WERI-Rb-1 (cell line): ENCODE measurements around the gene MATN3.

Experiments used
- DNase-seq: peaks from one replicate; pipeline ENCODE4 v3.0.0-alpha.2; 2020
- H3K27ac ChIP-seq: fragments of 250-450 bp; sonication (Bioruptor Pico); 2 replicates; pipeline ENCODE4 v1.5.1; 2020; ENCODE audit warnings: mild to moderate bottlenecking, moderate library complexity
- H3K27me3 ChIP-seq: fragments of 250-450 bp; sonication (Bioruptor Pico); 2 replicates; pipeline ENCODE4 v1.5.1; 2021; ENCODE audit warnings: mild to moderate bottlenecking, low read depth, moderate library complexity; ENCODE audit not compliant: insufficient read depth, severe bottlenecking
- H3K36me3 ChIP-seq: fragments of 250-450 bp; sonication (Bioruptor Pico); 2 replicates; pipeline ENCODE4 v1.5.1; 2020; ENCODE audit warnings: mild to moderate bottlenecking, moderate library complexity
- H3K4me3 ChIP-seq: 2 replicates; pipeline ENCODE4 v1.5.1; 2011; ENCODE audit warnings: low read depth, mild to moderate bottlenecking, control low read depth, low read length
- H3K9me3 ChIP-seq: fragments of 250-450 bp; sonication (Bioruptor Pico); 2 replicates; pipeline ENCODE4 v1.5.1; 2021; ENCODE audit warnings: mild to moderate bottlenecking, moderate library complexity; ENCODE audit not compliant: severe bottlenecking
- TF ChIP-seq, protein P1 (sequence below): IDR thresholded peaks from 2 replicates; pipeline ENCODE4 v1.5.1; 2011; ENCODE audit warnings: low read depth, mild to moderate bottlenecking, control low read depth, inconsistent platforms, low read length

Gene MATN3

DNA sequence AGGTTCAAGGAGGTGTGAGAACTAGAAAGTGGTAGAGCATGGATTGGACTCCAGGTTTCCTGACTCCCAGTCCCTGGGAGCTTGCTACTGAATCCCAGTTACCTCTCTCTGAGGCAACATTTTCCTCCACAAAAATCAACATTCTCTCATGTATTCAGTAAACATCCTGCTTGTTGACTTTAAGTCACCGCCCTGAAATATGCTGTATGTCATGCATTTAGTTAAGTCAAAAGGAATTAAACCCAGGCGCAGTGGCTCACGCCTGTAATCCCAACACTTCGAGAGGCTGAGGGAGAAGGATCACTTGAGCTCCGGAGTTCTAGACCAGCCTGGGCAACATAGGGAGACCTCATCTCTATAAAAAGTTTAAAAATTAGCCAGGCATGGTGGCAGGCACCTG is 3.8 kb downstream of the MATN3 start:
- Histone ChIP-seq H3K4me3 (no peak overlapping the region), H3K9me3 (no peaks in the 10 kb centered on the region), H3K27ac (no peak overlapping the region), H3K27me3 (peaks cover 11% of the 10 kb centered on the region), H3K36me3 (no peaks in the 10 kb centered on the region)
- DNase-seq = no peak
- TF ChIP-seq, protein P1, sequence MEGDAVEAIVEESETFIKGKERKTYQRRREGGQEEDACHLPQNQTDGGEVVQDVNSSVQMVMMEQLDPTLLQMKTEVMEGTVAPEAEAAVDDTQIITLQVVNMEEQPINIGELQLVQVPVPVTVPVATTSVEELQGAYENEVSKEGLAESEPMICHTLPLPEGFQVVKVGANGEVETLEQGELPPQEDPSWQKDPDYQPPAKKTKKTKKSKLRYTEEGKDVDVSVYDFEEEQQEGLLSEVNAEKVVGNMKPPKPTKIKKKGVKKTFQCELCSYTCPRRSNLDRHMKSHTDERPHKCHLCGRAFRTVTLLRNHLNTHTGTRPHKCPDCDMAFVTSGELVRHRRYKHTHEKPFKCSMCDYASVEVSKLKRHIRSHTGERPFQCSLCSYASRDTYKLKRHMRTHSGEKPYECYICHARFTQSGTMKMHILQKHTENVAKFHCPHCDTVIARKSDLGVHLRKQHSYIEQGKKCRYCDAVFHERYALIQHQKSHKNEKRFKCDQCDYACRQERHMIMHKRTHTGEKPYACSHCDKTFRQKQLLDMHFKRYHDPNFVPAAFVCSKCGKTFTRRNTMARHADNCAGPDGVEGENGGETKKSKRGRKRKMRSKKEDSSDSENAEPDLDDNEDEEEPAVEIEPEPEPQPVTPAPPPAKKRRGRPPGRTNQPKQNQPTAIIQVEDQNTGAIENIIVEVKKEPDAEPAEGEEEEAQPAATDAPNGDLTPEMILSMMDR = no peak

DNA sequence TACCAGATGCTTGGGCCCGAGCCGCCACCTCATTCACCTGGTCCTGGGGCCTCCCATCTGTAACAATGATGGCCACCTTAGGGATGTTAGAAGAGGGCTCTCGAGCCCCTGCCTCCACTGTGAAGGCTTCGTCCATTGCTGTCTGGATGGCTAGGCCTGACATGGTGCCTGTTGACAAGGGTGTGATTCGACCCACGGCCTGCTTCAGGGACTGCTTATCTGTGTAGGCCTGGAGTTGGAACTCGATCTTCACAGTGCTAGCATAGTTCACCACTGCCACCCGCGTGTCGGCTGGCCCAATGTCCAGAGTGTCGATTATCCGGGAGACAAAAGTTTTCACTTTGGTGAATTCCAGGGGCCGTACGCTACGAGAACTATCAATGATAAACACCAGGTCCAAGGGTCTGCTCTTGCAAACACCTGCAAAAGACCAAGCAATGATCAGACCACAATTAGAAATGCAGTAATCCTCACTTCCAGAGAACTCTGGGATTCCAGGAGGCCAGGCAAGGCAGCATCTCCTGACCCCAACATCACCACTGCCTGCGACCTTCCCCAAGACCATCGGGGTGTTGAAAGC is 6.5 kb downstream of the MATN3 start:
- H3K36me3 ChIP-seq = no peaks in the 10 kb centered on the region
- TF ChIP-seq, protein P1 = no peak
- no peak for DNase-seq
- no peaks in the 10 kb centered on the region for H3K9me3 ChIP-seq
- H3K27ac ChIP-seq = no peak overlapping the region
- H3K4me3 ChIP-seq = no peak overlapping the region
- no peaks in the 10 kb centered on the region for H3K27me3 ChIP-seq

DNA sequence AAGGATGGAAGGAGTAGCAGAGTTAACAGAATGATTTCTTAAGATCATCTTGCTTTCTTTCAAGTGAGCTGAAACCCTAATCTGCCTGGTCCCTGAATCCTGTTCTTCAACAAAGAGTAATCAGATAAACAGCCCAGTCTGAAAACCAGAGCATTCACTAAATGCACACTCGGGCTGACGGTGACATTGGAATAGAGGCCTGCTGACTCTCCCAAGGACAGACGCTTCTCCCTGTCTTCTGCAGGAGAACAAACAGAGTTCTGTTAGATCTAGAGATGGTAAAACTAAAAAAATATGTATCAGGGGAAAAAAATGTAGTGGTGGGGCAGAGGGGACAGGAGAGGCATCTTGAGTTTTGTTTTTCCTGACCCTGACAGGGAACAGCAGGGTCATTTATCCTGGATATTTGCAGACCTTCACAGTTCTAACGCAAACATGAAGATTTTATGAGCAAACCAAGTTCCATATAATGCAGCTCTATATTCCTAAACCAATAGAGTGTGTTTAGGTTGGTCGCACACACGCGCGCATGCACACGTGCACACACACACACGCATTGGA is 7.3 kb downstream of the MATN3 start:
- H3K4me3 ChIP-seq = no peak overlapping the region
- no peak for DNase-seq
- TF ChIP-seq, protein P1 = no peak

DNA sequence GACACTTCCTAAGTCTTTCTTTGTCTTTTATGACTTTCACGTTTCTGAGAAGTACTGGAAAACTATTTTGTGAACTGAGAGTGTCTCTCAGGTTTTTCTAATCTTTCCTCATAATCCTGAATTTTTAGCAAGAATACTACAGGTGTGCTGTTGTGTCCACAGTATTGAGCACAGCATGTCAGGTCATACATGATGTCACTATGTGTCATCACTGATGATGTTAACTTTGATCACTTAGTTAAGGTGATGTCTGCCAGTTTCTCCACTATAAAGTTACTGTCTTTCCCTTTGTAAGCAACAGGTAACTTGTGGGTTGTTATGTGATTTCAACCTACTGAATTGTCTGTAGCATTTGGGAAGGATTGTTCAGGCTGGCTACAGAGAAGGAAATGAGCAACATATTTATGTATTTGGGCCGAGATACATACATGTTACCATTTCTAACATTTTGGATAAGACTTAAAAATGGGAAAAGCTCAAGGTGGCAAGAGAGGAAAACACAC is 11.1 kb downstream of the MATN3 start:
- Histone ChIP-seq H3K4me3 (no peak overlapping the region), H3K9me3 (no peaks in the 10 kb centered on the region), H3K36me3 (no peaks in the 10 kb centered on the region), H3K27me3 (no peaks in the 10 kb centered on the region), H3K27ac (no peak overlapping the region)
- no peak for DNase-seq
- TF ChIP-seq, protein P1 = no peak

More for the DNA sequence above, 7.3 kb downstream of the MATN3 start:
- Histone ChIP-seq H3K9me3 (no peaks in the 10 kb centered on the region), H3K27ac (no peak overlapping the region), H3K36me3 (no peaks in the 10 kb centered on the region), H3K27me3 (no peaks in the 10 kb centered on the region)

DNA sequence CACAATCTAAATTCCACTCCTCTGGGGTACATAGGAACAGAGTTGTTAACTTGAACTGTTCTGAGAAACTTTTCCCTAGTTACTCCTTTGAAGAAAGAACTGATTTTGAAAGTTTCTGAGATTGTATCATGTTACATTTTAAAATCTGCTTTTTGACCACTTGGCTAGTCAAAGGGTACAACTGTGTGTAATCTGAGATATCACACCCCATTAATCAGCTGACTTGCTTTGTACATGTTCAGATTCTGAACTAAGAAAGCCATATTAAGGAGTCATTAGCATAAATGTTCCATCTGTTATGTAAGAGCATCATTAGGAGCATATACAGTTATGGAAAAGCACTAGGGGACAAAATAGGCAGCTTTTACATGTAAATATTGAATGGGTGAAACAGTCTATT is 18.7 kb downstream of the MATN3 start:
- Histone ChIP-seq H3K4me3 (no peak overlapping the region), H3K9me3 (no peaks in the 10 kb centered on the region), H3K27me3 (no peaks in the 10 kb centered on the region), H3K27ac (no peak overlapping the region), H3K36me3 (no peaks in the 10 kb centered on the region)
- no peak for DNase-seq
- TF ChIP-seq, protein P1 = no peak

DNA sequence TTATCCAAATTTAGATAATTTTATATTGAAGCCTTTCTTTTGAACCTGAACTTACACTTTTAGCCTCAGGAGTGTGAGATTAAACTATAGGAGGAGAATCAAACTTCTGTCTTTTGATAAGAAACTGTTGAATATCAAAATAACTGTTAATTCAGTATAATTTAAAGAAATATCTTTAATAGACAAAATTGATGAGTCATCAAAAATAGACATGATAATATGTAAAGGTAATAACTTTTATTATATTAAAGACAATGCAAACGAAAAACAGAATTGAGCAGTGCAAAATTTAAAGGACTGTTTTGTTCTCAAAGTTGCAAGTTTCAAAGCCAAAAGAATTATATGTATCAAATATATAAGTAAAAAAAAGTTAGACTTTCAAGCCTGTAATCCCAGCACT is 20.6 kb downstream of the MATN3 start:
- H3K27ac ChIP-seq = no peak overlapping the region
- TF ChIP-seq, protein P1 = no peak
- peaks cover 12% of the 10 kb centered on the region for H3K36me3 ChIP-seq
- no peak for DNase-seq
- no peaks in the 10 kb centered on the region for H3K27me3 ChIP-seq
- no peak overlapping the region for H3K4me3 ChIP-seq
- H3K9me3 ChIP-seq = no peaks in the 10 kb centered on the region
